OCI-LY7 (cell line): ENCODE data around the gene TFIP11. TPM values are rescaled to one million over a fixed set of nuclear protein-coding genes. Genes with fewer than 3 reads are reported as not detected.

Experiments
- BruUV-seq: library from RNA; stranded (reverse); fragments of 400-500 nt; replicated peaks from 2 replicates; lab custom pipeline; 2021; lab: Mats Ljungman, UMichigan
- CTCF ChIA-PET: fragments of 300-600 bp; sonication (Branson Sonifier 250); formaldehyde crosslinking; loops from one replicate; lab custom pipeline; 2022; ENCODE audit warnings: antibody characterized with exemption; ENCODE audit not compliant: unreplicated experiment; lab: Charles Lee
- POLR2A ChIA-PET: fragments of 300-600 bp; sonication (Branson Sonifier 250); formaldehyde crosslinking; loops from one replicate; lab custom pipeline; 2022; ENCODE audit warnings: antibody characterized with exemption; lab: Charles Lee
- DNase-seq: peaks from one replicate; pipeline ENCODE4 v3.0.0-alpha.2; 2015; ENCODE audit warnings: low spot score
- H2AFZ ChIP-seq: fragments of 200-600 bp; sonication (generic), shearing (Covaris generic); 2 replicates; pipeline ENCODE4 v1.6.1; 2014; ENCODE audit warnings: mild to moderate bottlenecking, antibody characterized with exemption, low read length, moderate library complexity
- H3K27ac ChIP-seq: fragments of 200-600 bp; sonication (generic); 2 replicates; pipeline ENCODE4 v1.5.1; 2014; ENCODE audit warnings: mixed run types, low read depth, mild to moderate bottlenecking, moderate library complexity, low read length, inconsistent platforms; ENCODE audit not compliant: poor library complexity, severe bottlenecking
- H3K36me3 ChIP-seq: fragments of 200-600 bp; sonication (generic); 2 replicates; pipeline ENCODE4 v1.6.1; 2014; ENCODE audit warnings: mild to moderate bottlenecking, antibody characterized with exemption, low read length, moderate library complexity, mixed read lengths; ENCODE audit not compliant: insufficient read depth
- H3K4me1 ChIP-seq: fragments of 200-600 bp; sonication (generic); 2 replicates; pipeline ENCODE4 v1.5.1; 2014; ENCODE audit warnings: mild to moderate bottlenecking, low read length; ENCODE audit not compliant: insufficient read depth, poor library complexity, severe bottlenecking
- H3K4me2 ChIP-seq: fragments of 200-600 bp; sonication (generic); 2 replicates; pipeline ENCODE4 v1.6.1; 2014; ENCODE audit warnings: mild to moderate bottlenecking, low read length
- H3K4me3 ChIP-seq: fragments of 200-600 bp; sonication (generic); 2 replicates; pipeline ENCODE4 v1.5.1; 2014; ENCODE audit warnings: mild to moderate bottlenecking, low read depth, low read length; ENCODE audit not compliant: poor library complexity, severe bottlenecking
- H3K79me2 ChIP-seq: fragments of 200-600 bp; sonication (generic); 2 replicates; pipeline ENCODE4 v1.6.1; 2016; ENCODE audit warnings: low read depth, mild to moderate bottlenecking, low read length, moderate library complexity, mixed read lengths; ENCODE audit not compliant: insufficient read depth
- H3K9me2 ChIP-seq: fragments of 200-600 bp; sonication (generic); 2 replicates; pipeline ENCODE4 v1.6.1; 2016; ENCODE audit warnings: mild to moderate bottlenecking, low read length, mixed read lengths; ENCODE audit not compliant: insufficient read depth
- H3K9me3 ChIP-seq: fragments of 200-600 bp; sonication (generic); 2 replicates; pipeline ENCODE4 v1.6.1; 2014; ENCODE audit warnings: mild to moderate bottlenecking, mixed run types, low read length, mixed read lengths
- H4K20me1 ChIP-seq: fragments of 200-600 bp; sonication (generic); 2 replicates; pipeline ENCODE4 v1.6.1; 2014; ENCODE audit warnings: mild to moderate bottlenecking, antibody characterized with exemption, low read length, moderate library complexity, mixed read lengths; ENCODE audit not compliant: insufficient read depth
- EZH2phosphoT487 ChIP-seq: fragments of 200-600 bp; sonication (generic); IDR thresholded peaks from 2 replicates; pipeline ENCODE4 v1.6.1; 2018; ENCODE audit warnings: low read depth, borderline replicate concordance, mild to moderate bottlenecking, mixed run types, antibody characterized with exemption, low read length, moderate library complexity, mixed read lengths
- intact Hi-C: fragments of 100-400 bp; cut with micrococcal nuclease; formaldehyde crosslinking; loops from one replicate; pipeline ENCODE4 v1.10.0; 2022; ENCODE audit not compliant: unreplicated experiment
- total RNA-seq, 2 experiments: library from RNA; depleted of rRNA in 1 of 2; stranded (reverse); fragments of >200 nt in 1 of 2; shearing (Covaris generic) in 1 of 2; gene quantifications; 2 replicates each; pipeline ENCODE4 v1.2.3, GENCODE V29; 2014 to 2022
- TF ChIP-seq, protein P1 (sequence below): fragments of 200-600 bp; sonication (generic); conservative IDR thresholded peaks from 2 replicates; pipeline ENCODE4 v1.5.1; 2014; ENCODE audit warnings: mild to moderate bottlenecking, antibody characterized with exemption, low read length, moderate library complexity, mixed read lengths

Gene TFIP11
- total RNA-seq, 2 experiments from 2014 or later: 45.2 to 54.5 TPM

GRCh38 chr22:26499188-26499703 lies 13.0 kb downstream of the TFIP11 start:
- Histone ChIP-seq H3K4me2 (no peak overlapping the region), H2AFZ (no peak overlapping the region), H3K4me1 (peaks cover 23% of the 10 kb centered on the region), H4K20me1 (no peaks in the 10 kb centered on the region), H3K27ac (no peak overlapping the region), H3K9me2 (no peaks in the 10 kb centered on the region), H3K36me3 (peaks cover 96% of the 10 kb centered on the region), H3K9me3 (no peaks in the 10 kb centered on the region), H3K79me2 (no peaks in the 10 kb centered on the region), H3K4me3 (no peak overlapping the region)
- no TSS peak for BruUV-seq
- no peak for TF ChIP-seq EZH2phosphoT487
- TF ChIP-seq, protein P1, sequence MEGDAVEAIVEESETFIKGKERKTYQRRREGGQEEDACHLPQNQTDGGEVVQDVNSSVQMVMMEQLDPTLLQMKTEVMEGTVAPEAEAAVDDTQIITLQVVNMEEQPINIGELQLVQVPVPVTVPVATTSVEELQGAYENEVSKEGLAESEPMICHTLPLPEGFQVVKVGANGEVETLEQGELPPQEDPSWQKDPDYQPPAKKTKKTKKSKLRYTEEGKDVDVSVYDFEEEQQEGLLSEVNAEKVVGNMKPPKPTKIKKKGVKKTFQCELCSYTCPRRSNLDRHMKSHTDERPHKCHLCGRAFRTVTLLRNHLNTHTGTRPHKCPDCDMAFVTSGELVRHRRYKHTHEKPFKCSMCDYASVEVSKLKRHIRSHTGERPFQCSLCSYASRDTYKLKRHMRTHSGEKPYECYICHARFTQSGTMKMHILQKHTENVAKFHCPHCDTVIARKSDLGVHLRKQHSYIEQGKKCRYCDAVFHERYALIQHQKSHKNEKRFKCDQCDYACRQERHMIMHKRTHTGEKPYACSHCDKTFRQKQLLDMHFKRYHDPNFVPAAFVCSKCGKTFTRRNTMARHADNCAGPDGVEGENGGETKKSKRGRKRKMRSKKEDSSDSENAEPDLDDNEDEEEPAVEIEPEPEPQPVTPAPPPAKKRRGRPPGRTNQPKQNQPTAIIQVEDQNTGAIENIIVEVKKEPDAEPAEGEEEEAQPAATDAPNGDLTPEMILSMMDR: no peak
- DNase-seq: no peak
- CTCF ChIA-PET: no interaction called here
- POLR2A ChIA-PET: interaction anchor here (0.6 kb wide), 1 partner anchor 92 kb away, joined by 4 read pairs; no protein-coding TSS in a partner anchor
- intact Hi-C loops: no loop called here

- no TSS peak for BruUV-seq
- ChIA-PET POLR2A (no interaction called here), CTCF (interaction anchor here (1.1 kb wide), 1 partner anchor 171 kb away, joined by 3 read pairs; no protein-coding TSS in a partner anchor)
- Histone ChIP-seq H3K9me3 (no peaks in the 10 kb centered on the region), H3K4me3 (no peak overlapping the region), H2AFZ (no peak overlapping the region), H3K4me2 (no peak overlapping the region), H3K36me3 (peaks cover 97% of the 10 kb centered on the region), H3K27ac (no peak overlapping the region), H3K79me2 (no peaks in the 10 kb centered on the region), H3K4me1 (no peaks in the 10 kb centered on the region), H4K20me1 (no peaks in the 10 kb centered on the region), H3K9me2 (no peaks in the 10 kb centered on the region)
- intact Hi-C loops: no loop called here
- no peak for DNase-seq
- TF ChIP-seq EZH2phosphoT487: no peak
- TF ChIP-seq, protein P1: no peak
These were observed 15.8 kb downstream of the TFIP11 start for GRCh38 chr22:26496456-26496855.

DNA sequence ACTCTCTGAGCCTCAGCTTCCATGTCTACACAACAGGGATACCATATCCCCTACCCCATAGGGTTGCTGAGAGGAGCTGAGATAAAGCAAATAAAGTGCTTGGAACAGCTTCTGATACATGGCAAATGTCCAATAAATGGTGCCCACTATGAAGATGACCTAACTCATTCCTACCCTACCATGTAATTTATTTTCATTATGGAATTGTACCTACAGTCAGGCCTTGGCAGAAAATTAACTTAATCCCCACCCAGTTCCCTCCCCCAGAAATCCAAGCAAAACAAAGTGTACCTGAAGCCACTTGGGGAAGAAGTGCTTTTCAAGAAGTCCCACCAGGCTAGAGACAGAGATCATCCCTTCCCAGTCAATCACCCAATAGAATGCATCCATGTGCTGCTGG lies 17.8 kb downstream of the TFIP11 start:
- DNase-seq: no peak
- CTCF ChIA-PET: no interaction called here
- H3K79me2 ChIP-seq: no peaks in the 10 kb centered on the region
- TF ChIP-seq, protein P1: no peak
- TF ChIP-seq EZH2phosphoT487: no peak
- H3K4me3 ChIP-seq: no peak overlapping the region
- intact Hi-C loops: no loop called here
- no peaks in the 10 kb centered on the region for H3K9me2 ChIP-seq
- H3K9me3 ChIP-seq: no peaks in the 10 kb centered on the region
- peaks cover 3% of the 10 kb centered on the region for H3K4me1 ChIP-seq
- peaks cover 99% of the 10 kb centered on the region for H3K36me3 ChIP-seq
- no peaks in the 10 kb centered on the region for H4K20me1 ChIP-seq
- POLR2A ChIA-PET: interaction anchor here (0.5 to 1.0 kb wide), 2 partner anchors 18 to 106 kb away, joined by 3 read pairs; partner anchors contain the start of gene TFIP11
- no peak overlapping the region for H2AFZ ChIP-seq
- BruUV-seq: no TSS peak
- H3K4me2 ChIP-seq: no peak overlapping the region
- no peak overlapping the region for H3K27ac ChIP-seq
